Dermis blood vessel endothelial cell (primary cell): ENCODE results near the gene GRSF1. TPM values are rescaled to one million over a fixed set of nuclear protein-coding genes. Genes with fewer than 3 reads are reported as not detected.
"Not testable (repeated sequence)": the region's sequence is repeated elsewhere in the genome, so short reads cannot be mapped to it uniquely, and the experiment has no call there.

Source experiments
- DNase-seq: peaks from one replicate; pipeline ENCODE4 v3.0.0; 2010
- total RNA-seq: library from RNA; depleted of rRNA; stranded (reverse); fragments of >200 nt; gene quantifications from 2 replicates; pipeline ENCODE4 v1.2.3, GENCODE V29; 2014

GRSF1 gene
- 82.4 and 117 TPM in 2 replicates for total RNA-seq

- DNase-seq, result peak; percentile 96
Observed at GRCh38 chr4:70839589-70840093, at the start of gene GRSF1. Gene GRSF1 (minus strand): TSS chr4:70839890. CDS start chr4:70839827, 63 bp downstream.

GRCh38 chr4:70885174-70885573 lies 45.5 kb upstream of the GRSF1 start:
- DNase-seq, result no peak

GRCh38 chr4:70880739-70881138 lies 41.0 kb upstream of the GRSF1 start:
- no peak for DNase-seq

- DNase-seq, result no peak
Observed at GRCh38 chr4:70877556-70877955, 37.9 kb upstream of the GRSF1 start.

- DNase-seq, result no peak
Observed at GRCh38 chr4:70874268-70875156, 34.8 kb upstream of the GRSF1 start.

GRCh38 chr4:70873216-70873615 lies 33.5 kb upstream of the GRSF1 start:
- DNase-seq, result no peak

- no peak for DNase-seq
Observed at GRCh38 chr4:70868778-70869177, 29.1 kb upstream of the GRSF1 start.

GRCh38 chr4:70863099-70863790 lies 23.6 kb upstream of the GRSF1 start:
- no peak for DNase-seq

GRCh38 chr4:70859066-70859465 lies 19.4 kb upstream of the GRSF1 start:
- no peak for DNase-seq

GRCh38 chr4:70858454-70858853 lies 18.8 kb upstream of the GRSF1 start:
- DNase-seq, result no peak

- no peak for DNase-seq
Observed at GRCh38 chr4:70855464-70855863, 15.8 kb upstream of the GRSF1 start.

- DNase-seq, result no peak
Observed at GRCh38 chr4:70849291-70849690, 9.6 kb upstream of the GRSF1 start.

- DNase-seq, result no peak
Observed at GRCh38 chr4:70844180-70844579, 4.5 kb upstream of the GRSF1 start.

- DNase-seq, result no peak
Observed at GRCh38 chr4:70842761-70843435, 3.2 kb upstream of the GRSF1 start.

GRCh38 chr4:70841951-70842350 lies 2.3 kb upstream of the GRSF1 start:
- no peak for DNase-seq

GRCh38 chr4:70841211-70841610 lies 1.5 kb upstream of the GRSF1 start:
- DNase-seq, result no peak

GRCh38 chr4:70840631-70841030 lies 941 bp upstream of the GRSF1 start:
- not testable (repeated sequence) for DNase-seq

- DNase-seq, result peak; percentile 37
Observed at GRCh38 chr4:70840137-70840536, 447 bp upstream of the GRSF1 start.

GRCh38 chr4:70838666-70839588 lies 763 bp downstream of the GRSF1 start:
- peak; percentile 79 for DNase-seq

GRCh38 chr4:70838204-70838603 lies 1.5 kb downstream of the GRSF1 start:
- DNase-seq, result peak; percentile 27

GRCh38 chr4:70836081-70836480 lies 3.6 kb downstream of the GRSF1 start:
- no peak for DNase-seq

GRCh38 chr4:70833675-70834074 lies 6.0 kb downstream of the GRSF1 start:
- DNase-seq, result no peak
